GOT3 (cell line): ENCODE results near the gene SLC24A1.

Source experiments
- DNase-seq: peaks from one replicate; lab custom pipeline; 2025; ENCODE audit warnings: mixed read lengths; lab: John Stamatoyannopoulos, UW

The SLC24A1 gene

DNA sequence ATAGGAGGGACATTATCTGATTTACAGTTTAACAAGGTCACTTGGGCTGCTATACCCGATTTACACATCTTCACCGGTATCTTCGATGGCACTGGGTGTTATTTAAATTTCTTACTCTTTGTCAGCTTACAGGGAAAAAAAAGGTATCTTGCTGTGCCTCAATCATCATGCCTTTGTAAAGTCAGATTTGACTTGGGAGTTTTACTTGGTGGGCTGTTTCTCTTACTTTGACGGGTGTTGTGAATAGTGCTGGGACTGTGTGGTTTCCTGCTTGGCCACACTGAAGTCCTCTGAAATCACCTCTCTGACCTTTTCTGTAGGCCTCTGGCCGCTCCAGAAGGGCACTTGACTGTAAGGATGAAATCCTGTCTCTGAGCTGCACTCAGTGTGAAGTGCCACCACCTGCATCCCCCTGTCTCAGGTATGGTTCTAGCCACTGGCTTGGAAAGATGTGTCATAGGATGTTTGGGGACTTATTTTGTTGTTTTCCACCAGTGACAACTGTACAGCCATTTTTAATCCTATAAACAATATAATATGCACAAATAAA is 3.1 kb upstream of the SLC24A1 start:
- no peak for DNase-seq

DNA sequence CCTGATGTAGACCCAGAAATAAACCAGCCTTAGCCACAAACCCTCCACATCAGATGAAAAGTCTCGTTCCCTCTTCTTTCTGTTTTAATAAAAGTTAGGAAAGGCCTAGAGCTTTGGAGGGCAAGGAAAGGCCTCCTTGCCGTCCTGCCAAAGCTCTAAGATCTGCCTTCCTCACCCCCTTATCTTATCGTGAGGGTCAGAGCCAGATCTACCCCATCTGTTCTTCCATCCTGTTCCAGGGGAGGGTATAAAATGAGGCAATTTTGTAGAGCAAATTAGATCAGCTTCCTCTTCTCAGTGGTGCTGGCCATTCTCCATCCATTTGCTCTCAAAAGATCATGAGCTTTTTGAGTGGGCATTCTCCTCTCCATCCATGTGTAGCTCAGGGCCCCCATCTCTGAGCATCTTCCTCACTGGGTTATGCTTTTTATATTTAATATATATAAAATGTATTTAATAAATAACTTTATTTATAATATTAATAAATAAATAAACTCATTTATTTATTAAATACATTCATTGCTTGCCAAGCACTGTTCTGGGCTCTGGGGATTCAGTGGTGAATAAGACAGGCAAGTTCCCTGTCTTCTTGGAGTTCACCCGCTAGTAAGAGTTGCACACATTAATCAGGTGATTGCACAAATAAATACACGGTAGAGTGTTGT is 2.0 kb upstream of the SLC24A1 start:
- DNase-seq = no peak

DNA sequence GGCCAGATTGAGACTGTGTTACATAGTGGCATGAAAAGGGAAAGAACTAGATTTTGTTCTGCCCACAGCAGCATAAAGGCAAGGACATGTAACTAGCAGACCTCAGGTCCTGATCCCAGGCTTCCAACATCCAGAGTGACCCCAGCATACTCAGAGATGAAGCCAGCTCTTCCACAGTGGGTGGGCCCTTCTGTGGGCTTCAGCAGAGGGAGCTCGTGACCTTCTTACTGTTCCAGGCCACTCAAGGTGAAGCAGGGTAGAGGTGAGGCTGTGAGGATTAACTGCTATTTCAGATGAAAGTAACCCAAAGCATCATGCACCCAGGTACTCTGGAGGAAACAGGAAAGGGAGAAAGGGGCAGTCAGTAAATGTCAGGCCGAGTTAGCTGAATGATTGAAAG is 905 bp upstream of the SLC24A1 start:
- DNase-seq = no peak

DNA sequence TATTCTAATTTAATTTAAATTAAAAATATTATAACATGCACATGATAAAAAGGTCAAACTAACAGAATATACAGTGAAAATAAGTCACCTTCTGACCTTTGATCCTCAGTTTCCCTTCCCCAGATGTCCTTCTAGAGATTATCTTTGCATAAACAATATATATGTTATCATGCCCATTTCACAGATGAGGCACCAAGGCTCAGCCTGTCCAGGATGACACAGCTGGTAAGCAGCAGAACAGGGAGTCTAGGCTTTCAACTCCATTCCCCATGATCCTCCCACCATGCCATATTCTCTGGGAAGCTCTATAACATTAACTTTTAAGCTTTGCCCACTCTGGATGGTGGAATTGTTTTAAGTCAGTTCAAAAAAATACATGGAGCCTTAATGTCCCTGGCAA is 1.4 kb downstream of the SLC24A1 start:
- DNase-seq = no peak

DNA sequence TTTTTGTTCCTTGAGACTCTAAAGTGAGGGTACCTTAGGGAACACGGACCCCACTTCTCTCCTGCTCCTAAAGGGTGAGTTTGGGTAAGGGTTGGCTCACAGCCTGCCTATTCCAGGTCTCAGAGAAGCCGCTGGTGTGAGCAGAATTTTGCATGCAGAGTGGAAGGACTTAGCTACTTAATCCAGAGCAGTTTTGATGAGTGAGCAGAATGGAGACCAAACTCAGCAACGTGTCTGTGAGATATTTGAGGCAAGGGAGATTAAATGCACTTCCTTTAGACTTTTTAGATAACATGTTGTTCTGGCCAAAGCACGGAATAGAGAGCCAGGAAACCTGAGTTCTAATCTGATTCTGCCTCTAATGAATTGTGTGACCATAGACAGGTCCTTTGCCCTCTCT is 5.1 kb downstream of the SLC24A1 start:
- DNase-seq = no peak

DNA sequence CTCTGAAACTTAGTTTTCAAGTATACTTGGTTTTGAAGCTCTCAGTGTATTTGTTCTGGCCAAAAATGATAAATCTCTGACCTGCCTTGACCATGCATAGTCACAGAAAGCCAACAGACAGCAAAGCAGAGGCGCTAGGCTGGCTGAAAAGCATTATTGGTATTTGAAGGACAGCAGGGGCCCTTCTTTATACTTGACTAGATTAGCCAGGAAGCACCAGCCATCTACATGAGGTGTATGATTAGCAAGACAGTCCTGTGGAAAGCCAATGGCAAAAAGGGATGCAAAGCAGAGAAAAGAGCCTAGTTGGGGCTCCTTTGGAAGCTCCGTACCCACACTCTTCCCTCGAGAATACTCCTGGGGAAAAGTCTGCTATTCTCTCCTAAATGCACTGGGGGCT is 7.8 kb downstream of the SLC24A1 start:
- DNase-seq = no peak

DNA sequence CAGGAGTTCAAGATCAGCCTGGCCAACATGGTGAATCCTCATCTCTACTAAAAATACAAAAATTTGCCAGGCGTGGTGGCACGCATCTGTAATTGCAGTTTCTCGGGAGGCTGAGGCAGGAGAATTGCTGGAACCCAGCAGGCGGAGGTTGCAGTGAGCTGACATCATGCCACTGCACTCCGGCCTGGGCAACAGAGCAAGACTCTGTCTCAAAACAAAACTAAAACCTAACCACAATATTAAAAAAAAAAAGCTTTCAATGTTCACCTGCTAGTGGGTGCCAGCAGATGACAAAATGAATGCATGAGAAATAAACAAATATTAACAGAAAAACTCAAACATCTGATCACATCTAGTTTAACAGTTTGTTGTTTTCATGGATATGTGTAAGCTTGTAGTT is 9.0 kb downstream of the SLC24A1 start:
- DNase-seq = no peak

DNA sequence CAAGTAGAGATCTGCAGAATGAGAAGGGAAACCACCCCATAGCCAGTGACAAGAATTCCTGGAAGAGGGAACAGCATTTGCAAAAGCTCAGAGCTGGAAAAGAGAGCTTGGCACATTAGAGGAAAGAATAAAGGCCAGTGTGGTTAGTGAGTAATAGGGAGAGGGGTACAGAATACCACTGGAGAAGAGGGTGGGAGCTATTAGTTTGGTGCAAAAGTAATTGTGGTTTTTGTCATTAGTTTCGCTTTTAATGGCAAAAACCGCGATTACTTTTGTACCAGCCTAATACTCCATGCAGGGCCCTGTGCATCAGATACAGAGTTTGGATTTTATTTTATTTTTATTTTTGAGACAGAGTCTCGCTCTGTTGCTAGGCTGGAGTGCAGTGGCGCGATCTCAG is 9.8 kb downstream of the SLC24A1 start:
- DNase-seq = no peak

DNA sequence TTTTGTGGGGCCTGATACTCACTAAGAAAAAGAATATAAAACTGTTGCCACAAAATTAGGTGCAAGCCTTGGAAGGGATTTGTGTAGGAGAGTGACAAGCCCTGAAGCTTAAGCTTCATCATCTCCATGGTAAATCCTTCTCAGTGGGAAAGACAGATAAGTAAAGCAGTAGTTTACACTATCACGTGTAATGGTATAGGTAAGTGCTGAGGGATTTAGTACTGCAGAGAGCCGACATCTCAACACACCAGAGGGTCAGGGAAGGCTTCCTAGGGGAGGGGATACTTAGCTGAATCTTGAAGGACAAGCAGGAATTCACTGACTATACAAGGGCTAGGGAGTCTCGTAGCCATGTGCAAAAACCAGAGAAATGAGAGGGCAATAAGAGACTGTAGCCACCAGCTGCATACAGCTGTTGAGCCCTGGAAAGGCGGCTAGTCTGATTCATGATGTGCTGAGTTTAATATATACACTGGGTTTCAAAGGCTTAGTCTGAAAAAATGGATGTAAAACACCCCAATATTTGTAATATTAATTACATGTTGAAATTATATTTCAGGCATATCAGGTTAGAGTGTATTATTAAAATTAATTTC is 11.1 kb downstream of the SLC24A1 start:
- DNase-seq = no peak

DNA sequence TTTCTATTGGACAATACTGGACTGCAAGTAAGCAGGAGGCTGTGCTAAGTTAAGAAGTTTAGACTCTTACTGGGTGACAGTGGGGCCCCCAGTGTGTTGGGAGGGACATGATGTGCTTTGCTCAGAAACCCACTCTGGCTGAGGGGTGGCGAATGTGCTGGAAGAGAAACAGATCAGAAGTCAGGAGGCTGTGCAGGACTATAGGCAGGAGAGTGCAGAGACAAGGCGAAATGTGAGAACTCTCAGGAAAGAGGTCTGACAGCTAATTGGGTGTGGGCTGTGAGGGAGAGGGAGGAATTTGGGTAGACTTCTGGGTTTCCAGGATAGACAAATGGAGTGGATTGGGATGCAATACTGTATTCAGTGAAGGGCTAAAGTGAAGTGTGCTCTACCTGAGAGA is 12.0 kb downstream of the SLC24A1 start:
- DNase-seq = no peak

DNA sequence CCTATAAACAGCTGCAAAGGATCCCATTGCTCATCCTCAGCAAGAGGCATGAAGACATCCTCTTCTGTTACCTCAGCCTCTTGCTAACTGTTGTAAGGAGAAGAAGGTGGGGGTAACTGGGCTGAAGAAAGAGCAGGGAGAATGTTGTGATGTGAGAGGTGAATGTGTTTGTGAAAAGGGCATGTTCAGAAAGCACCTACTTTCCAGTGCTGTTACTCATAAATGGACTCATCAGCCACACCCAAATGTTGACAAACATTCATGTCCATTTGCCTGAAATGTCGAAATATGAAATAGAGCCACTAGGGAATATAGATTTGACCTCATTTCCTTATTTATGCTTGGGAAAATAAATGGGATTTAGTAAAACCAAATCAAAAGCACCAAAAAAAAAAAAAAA is 12.6 kb downstream of the SLC24A1 start:
- DNase-seq = no peak

DNA sequence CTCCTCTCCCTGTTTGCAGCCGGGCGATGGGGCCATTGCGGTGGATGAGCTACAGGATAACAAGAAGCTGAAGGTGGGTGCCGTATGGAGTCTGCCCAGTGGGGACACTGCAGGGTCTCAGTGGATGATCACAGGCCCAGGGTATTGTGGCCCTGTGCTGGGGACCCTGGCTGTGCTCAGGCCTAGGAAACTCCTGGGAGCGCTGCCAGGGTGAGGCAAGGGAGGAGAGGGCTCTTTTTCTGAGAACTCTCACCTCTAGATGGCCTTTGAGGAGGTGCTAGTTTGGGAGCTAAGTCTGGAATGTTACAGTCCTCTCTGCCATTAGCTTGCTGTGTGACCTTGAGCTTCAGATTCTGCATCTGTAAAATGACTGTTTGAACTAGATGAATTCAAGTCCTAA is 16.4 kb downstream of the SLC24A1 start:
- no peak for DNase-seq

DNA sequence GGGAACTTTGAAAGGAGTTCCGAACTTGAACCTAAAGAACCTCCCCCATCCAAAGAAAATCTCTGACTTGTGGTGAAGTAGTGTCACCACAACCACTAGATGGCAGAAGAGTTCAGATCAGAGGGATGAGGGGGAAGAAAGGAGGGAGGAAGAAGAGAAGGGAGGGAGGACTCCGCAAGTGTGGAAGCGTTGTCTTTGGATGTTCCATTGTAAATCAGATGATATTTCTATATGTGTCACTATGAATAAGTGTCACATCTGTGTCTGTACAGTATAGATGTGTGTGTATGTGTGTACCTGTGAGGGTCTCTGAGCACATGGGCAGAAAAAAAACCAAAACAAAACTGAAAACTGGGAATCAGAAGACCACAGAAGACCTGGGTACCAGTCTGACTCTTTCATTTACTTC is 16.9 kb downstream of the SLC24A1 start:
- DNase-seq = no peak

DNA sequence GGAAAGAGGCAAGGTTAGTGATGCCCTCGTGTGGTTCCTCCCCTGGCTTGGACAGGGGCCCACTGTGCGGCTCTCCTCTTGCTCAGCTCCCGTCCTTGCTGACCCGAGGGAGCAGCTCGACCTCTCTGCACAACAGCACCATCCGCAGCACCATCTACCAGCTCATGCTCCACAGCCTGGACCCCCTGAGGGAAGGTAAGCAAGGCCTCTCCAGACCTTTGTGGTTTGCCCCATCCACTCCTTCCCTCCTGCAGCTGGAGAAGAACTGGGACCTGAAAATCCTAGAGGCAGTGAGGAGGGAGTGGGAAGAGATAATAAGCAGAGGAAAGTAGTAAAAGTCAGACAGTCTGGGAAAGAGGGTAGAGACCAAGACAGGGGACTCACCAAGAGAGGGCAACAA is 17.8 kb downstream of the SLC24A1 start:
- DNase-seq = no peak

DNA sequence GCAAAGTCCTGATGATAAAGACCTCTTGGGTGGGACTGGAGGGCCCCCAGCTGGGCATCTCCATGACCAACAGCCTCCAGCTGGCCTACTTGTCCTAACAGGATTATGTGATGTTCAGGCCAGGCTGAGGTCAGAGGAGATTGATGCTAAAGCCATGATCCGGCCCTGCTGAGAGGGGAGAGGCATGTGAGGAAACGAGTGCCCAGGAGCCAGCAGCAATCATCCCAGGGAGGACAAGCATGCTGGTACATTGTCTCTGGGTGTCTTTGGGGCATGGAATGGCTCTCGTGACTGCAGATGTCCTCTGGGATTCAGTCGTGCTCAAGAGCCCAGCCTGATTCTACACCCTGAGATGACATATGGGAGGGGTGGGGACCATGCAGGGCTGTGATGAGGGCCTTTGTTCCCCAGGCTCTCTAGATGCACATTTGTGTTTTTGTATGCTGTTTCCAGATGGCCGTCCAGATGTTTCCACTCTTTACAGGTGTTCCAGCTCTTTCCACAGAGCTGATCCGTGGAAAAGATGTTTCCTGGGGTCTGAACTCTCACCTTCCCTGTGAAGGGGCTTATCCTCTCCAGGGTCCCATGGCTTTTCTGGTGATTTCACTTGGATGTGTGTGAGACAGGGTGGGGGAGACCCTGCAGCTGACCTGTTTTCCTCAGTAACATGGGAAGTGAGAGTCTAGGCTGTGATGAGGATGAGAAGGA is 20.2 kb downstream of the SLC24A1 start:
- DNase-seq = no peak

DNA sequence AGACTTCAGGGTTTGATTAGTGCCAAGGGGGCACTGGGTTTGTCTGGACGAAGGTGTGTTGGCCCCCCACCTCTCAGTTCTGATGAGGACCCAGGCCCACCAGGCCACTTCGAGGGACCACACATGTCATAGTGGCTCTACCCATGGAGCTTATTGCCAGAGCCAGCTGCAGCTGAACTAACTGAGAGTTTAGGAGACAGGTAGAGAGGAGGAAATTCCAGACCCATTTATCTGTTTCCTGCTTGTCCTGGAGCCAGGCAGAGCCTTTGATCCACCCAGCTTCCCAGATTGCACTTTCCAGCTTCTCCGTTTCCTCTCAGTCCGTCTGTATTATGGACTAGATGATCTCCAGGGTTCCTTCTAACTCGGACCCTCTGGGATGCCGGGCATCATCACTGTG is 20.9 kb downstream of the SLC24A1 start:
- DNase-seq = no peak

DNA sequence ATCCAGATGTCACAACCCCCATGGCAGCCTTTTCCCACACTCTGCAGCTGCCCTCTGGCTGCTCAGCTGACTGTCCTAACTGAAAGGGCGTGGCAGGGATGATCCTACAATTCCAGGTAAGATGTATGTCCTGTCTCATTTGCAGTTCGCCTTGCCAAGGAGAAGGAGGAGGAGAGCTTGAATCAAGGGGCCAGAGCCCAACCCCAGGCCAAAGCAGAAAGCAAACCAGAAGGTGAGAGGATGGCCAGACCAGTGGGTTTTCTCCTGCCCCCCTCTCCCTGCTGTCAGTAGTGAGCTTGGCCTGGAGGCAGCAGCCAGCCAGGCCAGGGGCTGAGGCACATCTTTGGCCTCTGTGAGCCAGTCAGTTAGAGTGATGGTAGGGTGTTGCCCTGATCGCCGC is 22.5 kb downstream of the SLC24A1 start:
- DNase-seq = no peak

DNA sequence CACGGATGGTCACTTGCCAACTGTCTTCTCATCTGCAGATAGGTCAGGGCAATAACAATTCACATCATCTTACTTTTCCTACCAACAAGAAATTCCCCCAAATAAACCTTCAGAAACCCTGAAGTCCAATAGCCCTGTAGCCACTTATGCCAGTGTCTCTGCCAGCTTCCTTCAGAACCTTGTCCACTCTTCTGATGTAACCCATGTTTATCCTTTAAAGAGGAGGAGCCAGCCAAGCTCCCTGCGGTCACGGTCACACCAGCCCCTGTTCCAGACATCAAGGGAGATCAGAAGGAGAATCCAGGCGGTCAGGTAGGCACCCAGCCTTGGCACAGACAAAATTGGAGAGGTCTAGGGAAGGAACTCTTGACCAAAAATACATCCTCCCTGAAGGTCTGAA is 23.7 kb downstream of the SLC24A1 start:
- DNase-seq = no peak

DNA sequence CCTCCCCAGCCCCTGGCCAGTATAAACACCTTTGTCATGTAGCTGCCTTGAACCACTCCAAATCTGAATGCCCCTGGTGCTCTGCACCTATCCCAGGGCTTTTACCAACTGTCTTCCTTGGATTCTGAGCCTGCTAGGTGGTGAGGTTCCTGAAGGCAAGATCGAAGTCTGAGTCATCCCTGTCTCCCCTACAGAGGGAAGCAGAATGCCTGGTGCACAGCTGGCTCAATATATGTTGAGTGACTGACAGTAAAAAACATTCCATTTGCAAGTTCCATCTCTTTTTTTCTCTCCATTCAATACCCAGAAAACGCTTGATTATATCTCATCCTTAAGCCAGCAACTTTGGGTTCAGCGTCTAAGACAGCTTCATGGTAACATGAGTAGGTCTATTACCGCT is 24.7 kb downstream of the SLC24A1 start:
- DNase-seq = no peak

DNA sequence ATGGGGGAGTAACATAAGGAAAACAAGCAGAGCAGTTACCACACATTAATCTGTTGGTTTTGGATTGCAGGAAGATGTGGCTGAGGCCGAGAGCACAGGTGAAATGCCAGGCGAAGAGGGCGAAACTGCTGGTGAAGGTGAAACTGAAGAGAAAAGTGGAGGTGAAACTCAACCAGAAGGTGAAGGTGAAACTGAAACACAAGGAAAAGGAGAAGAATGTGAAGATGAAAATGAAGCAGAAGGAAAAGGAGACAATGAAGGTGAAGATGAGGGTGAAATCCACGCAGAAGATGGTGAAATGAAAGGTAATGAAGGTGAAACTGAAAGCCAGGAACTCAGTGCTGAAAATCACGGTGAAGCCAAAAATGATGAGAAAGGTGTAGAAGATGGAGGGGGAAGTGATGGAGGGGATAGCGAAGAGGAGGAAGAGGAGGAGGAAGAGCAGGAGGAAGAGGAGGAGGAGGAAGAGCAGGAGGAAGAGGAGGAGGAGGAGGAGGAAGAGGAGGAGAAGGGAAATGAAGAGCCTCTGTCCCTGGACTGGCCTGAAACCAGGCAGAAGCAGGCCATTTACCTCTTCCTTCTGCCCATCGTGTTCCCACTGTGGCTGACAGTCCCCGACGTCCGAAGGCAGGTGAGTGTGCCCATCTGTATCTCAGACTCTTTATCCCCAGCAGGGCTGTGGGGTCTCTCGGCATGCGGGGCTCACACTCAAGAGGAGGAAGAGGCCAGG is 28.7 kb downstream of the SLC24A1 start:
- no peak for DNase-seq

DNA sequence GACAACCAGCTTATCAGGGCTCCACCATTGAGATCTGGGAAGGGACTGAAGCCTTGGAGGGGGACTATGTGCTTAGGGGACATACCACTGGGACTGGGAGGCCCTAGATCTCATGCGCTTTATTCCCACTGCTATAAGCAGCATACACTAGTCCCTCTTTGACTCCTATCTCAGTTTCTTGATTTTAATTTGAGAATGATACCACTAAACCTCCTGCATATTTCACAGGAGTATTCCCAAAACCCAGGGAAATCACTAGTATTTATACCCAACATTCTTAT is 29.2 kb downstream of the SLC24A1 start:
- no peak for DNase-seq

DNA sequence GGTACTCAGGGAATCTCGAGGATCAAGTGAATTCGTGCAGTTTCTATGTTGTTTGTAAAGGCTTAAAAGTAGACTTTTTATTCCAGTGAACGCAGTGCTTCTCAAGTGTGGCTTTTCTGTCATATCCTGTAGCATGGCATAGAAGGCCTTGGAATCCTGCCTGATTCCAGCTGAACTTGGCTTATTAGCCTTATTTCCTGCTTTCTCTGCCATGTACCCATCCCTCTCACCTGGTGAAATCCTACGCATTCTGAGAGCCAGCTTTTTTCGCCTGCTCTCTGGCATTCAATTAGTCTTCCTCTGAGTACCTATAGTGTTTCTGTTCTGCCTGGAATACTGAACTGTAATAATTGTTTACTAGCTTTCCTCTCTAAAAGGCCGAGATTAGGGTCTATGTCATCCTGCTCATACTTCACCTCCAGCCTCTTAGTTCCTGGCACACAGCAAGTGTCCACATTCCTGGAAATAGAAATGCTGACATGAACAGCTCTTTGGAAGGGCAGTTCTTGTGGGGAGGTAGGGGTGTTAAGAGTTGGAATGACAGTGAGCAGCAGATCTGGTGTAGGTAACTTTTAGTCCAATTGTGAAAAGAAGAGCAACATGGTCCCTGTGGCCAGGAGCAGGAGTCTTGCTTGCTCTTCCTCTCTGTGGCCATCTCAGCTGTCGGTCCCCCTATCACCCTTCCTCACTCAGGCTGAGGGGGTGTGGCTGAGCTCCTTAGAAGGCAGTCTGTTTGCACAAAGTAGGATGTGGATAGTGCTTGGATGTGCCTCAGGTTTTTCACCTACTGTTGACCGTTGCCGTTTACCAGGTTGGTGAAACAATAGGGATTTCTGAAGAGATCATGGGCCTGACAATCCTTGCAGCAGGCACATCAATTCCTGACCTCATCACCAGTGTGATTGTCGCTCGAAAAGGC is 30.4 kb downstream of the SLC24A1 start:
- DNase-seq = no peak
